Measurements from ENCODE around the gene IL1RAPL2. TPM values are rescaled to one million over a fixed set of nuclear protein-coding genes. Genes with fewer than 3 reads are reported as not detected.

IL1RAPL2 gene
- total and polyA plus RNA-seq, 10 of the 15 experiments (the other 5 are each of a cell fraction or from before 2014, with no cell fraction given) = 0.19 TPM; not detected in 9

DNA sequence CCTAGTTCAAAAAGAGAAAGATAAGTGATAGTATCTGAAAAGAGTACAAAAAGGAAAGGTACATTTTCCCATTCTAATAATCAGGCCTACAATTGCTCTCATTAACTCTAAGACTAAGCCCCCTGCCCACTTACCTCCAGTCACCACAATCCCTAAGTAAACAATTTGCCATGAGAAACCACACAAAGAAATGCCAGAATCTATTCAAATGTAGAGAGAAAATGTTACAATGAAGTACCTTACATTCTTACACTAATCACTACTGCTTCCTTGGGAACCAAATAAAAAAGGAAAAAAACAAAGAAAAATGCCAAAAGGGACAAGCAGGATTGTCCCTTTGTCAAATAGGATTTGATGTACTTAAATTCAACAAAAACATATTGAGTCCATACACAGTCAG lies 1068.2 kb downstream of the IL1RAPL2 start:
- Histone ChIP-seq H3K4me1 (ENCODE audit: control insufficient read depth, insufficient read depth, low read length) (no peaks in the 10 kb centered on the region), H3K79me2 (ENCODE audit: control insufficient read depth, insufficient read depth, low read length) (no peaks in the 10 kb centered on the region), H3K36me3 (ENCODE audit: control insufficient read depth in 2 of 2, insufficient read depth in 2 of 2, low read length in 1 of 2) (no peaks in the 10 kb centered on the region), H3K27me3 (replicated peaks in 1 of 2; ENCODE audit: control insufficient read depth in 2 of 2, insufficient read depth in 2 of 2, low read length in 1 of 2) (no peaks in the 10 kb centered on the region), H3K4me3 (no peak overlapping the region), H3K4me2 (ENCODE audit: control insufficient read depth, insufficient read depth) (no peak overlapping the region), H3K9ac (ENCODE audit: control insufficient read depth, insufficient read depth, low read length) (no peak overlapping the region), H4K20me1 (ENCODE audit: control insufficient read depth, insufficient read depth) (no peaks in the 10 kb centered on the region), H3K27ac (ENCODE audit: control insufficient read depth, insufficient read depth) (no peak overlapping the region), H2AFZ (ENCODE audit: control insufficient read depth, low read depth, low read length) (no peak overlapping the region), H3K9me3 (replicated peaks; ENCODE audit: control insufficient read depth, insufficient read depth, low read length) (no peaks in the 10 kb centered on the region)
- in situ Hi-C loops (cut with MboI) (no loop called here), intact Hi-C loops (cut with micrococcal nuclease; ENCODE audit: unreplicated experiment) (no loop called here)
- CTCF ChIA-PET = no interaction called here
- POLR2A ChIA-PET = no interaction called here
- ATAC-seq = no peak
- TF ChIP-seq, protein P1, sequence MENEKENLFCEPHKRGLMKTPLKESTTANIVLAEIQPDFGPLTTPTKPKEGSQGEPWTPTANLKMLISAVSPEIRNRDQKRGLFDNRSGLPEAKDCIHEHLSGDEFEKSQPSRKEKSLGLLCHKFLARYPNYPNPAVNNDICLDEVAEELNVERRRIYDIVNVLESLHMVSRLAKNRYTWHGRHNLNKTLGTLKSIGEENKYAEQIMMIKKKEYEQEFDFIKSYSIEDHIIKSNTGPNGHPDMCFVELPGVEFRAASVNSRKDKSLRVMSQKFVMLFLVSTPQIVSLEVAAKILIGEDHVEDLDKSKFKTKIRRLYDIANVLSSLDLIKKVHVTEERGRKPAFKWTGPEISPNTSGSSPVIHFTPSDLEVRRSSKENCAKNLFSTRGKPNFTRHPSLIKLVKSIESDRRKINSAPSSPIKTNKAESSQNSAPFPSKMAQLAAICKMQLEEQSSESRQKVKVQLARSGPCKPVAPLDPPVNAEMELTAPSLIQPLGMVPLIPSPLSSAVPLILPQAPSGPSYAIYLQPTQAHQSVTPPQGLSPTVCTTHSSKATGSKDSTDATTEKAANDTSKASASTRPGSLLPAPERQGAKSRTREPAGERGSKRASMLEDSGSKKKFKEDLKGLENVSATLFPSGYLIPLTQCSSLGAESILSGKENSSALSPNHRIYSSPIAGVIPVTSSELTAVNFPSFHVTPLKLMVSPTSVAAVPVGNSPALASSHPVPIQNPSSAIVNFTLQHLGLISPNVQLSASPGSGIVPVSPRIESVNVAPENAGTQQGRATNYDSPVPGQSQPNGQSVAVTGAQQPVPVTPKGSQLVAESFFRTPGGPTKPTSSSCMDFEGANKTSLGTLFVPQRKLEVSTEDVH (IDR thresholded peaks at IDR 0.05; ENCODE audit: low read depth, partially characterized antibody) = no peak
- TF ChIP-seq KLF5 (IDR thresholded peaks at IDR 0.05; ENCODE audit: partially characterized antibody) (no peak), PML (IDR thresholded peaks at IDR 0.05; ENCODE audit: low read length) (no peak), SMARCA5 (IDR thresholded peaks at IDR 0.05) (no peak), TCF12 (IDR thresholded peaks at IDR 0.05; ENCODE audit: low read depth, low read length) (no peak), YY1 (IDR thresholded peaks at IDR 0.05; ENCODE audit: low read depth, low read length) (no peak), NFYA (IDR thresholded peaks at IDR 0.05; ENCODE audit: borderline replicate concordance, low read depth, low read length) (no peak)
- no peak for FAIRE-seq
- SMC1A ChIA-PET (ENCODE audit: uncharacterized antibody, unreplicated experiment) = no interaction called here
- no TSS peak for BruUV-seq (replicated peaks)
- RAD21 ChIA-PET (ENCODE audit: unreplicated experiment) = no interaction called here
- no peak for DNase-seq (ENCODE audit: low read depth, low spot score)

DNA sequence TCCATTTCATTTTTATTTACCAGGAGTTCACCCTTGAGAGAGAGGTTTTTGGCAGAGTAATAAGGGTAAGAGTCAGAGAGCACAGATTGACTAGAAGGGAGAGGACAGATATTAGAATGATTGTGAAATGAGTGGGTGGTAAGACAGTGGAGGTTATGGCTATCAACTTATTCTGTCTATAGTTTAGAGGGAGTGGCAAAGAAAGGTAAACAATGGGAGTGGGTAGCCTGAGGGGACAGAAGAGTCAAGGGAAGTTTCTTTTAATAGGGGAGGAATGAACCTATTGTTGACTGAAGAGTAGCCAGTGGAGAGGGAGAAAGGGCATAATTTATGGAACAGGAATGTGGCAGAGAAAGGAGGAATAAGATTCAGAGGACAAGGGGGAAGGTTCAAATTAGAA lies 1069.8 kb downstream of the IL1RAPL2 start:
- Histone ChIP-seq H3K9me3 (replicated peaks; ENCODE audit: control insufficient read depth, insufficient read depth, low read length) (no peaks in the 10 kb centered on the region), H3K36me3 (ENCODE audit: control insufficient read depth in 2 of 2, insufficient read depth in 2 of 2, low read length in 1 of 2) (no peaks in the 10 kb centered on the region), H3K27ac (ENCODE audit: control insufficient read depth, insufficient read depth) (no peak overlapping the region), H3K9ac (ENCODE audit: control insufficient read depth, insufficient read depth, low read length) (no peak overlapping the region), H4K20me1 (ENCODE audit: control insufficient read depth, insufficient read depth) (no peaks in the 10 kb centered on the region), H3K4me3 (no peak overlapping the region), H3K4me2 (ENCODE audit: control insufficient read depth, insufficient read depth) (no peak overlapping the region), H3K79me2 (ENCODE audit: control insufficient read depth, insufficient read depth, low read length) (no peaks in the 10 kb centered on the region), H3K4me1 (ENCODE audit: control insufficient read depth, insufficient read depth, low read length) (no peaks in the 10 kb centered on the region), H3K27me3 (replicated peaks in 1 of 2; ENCODE audit: control insufficient read depth in 2 of 2, insufficient read depth in 2 of 2, low read length in 1 of 2) (no peaks in the 10 kb centered on the region), H2AFZ (ENCODE audit: control insufficient read depth, low read depth, low read length) (no peak overlapping the region)
- no peak for ATAC-seq
- POLR2A ChIA-PET = no interaction called here
- no peak for DNase-seq (ENCODE audit: low read depth, low spot score)
- in situ Hi-C loops (cut with MboI) (no loop called here), intact Hi-C loops (cut with micrococcal nuclease; ENCODE audit: unreplicated experiment) (no loop called here)
- no TSS peak for BruUV-seq (replicated peaks)
- RAD21 ChIA-PET (ENCODE audit: unreplicated experiment) = no interaction called here
- SMC1A ChIA-PET (ENCODE audit: uncharacterized antibody, unreplicated experiment) = no interaction called here
- FAIRE-seq = no peak
- CTCF ChIA-PET = no interaction called here
- TF ChIP-seq, protein P2, sequence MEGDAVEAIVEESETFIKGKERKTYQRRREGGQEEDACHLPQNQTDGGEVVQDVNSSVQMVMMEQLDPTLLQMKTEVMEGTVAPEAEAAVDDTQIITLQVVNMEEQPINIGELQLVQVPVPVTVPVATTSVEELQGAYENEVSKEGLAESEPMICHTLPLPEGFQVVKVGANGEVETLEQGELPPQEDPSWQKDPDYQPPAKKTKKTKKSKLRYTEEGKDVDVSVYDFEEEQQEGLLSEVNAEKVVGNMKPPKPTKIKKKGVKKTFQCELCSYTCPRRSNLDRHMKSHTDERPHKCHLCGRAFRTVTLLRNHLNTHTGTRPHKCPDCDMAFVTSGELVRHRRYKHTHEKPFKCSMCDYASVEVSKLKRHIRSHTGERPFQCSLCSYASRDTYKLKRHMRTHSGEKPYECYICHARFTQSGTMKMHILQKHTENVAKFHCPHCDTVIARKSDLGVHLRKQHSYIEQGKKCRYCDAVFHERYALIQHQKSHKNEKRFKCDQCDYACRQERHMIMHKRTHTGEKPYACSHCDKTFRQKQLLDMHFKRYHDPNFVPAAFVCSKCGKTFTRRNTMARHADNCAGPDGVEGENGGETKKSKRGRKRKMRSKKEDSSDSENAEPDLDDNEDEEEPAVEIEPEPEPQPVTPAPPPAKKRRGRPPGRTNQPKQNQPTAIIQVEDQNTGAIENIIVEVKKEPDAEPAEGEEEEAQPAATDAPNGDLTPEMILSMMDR (IDR thresholded peaks at IDR 0.05 in 2 of 3, conservative IDR thresholded peaks at IDR 0.05 in 1 of 3; ENCODE audit: control insufficient read depth in 2 of 3, extremely low read depth in 1 of 3, insufficient read depth in 1 of 3, low read depth in 3 of 3, low read length in 3 of 3) = no peak
- TF ChIP-seq SUPT20H (IDR thresholded peaks at IDR 0.05; ENCODE audit: borderline replicate concordance, control insufficient read depth, low read depth, low read length) (no peak), NFYB (IDR thresholded peaks at IDR 0.05; ENCODE audit: insufficient read depth, low read depth, low read length) (no peak), RAD21 (IDR thresholded peaks at IDR 0.05; ENCODE audit: insufficient read depth, low read depth, low read length) (no peak), POU2F2 (IDR thresholded peaks at IDR 0.05; ENCODE audit: borderline replicate concordance, low read depth, low read length) (no peak), BRCA1 (IDR thresholded peaks at IDR 0.05; ENCODE audit: low read depth, low read length) (no peak), BMI1 (IDR thresholded peaks at IDR 0.05; ENCODE audit: borderline replicate concordance) (no peak)
- TF ChIP-seq, protein P3, sequence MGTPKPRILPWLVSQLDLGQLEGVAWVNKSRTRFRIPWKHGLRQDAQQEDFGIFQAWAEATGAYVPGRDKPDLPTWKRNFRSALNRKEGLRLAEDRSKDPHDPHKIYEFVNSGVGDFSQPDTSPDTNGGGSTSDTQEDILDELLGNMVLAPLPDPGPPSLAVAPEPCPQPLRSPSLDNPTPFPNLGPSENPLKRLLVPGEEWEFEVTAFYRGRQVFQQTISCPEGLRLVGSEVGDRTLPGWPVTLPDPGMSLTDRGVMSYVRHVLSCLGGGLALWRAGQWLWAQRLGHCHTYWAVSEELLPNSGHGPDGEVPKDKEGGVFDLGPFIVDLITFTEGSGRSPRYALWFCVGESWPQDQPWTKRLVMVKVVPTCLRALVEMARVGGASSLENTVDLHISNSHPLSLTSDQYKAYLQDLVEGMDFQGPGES (IDR thresholded peaks at IDR 0.05) = no peak
